HK-2 (cell line): ENCODE data around the gene DEF6.
A peak's percentile ranks its signal among the peaks of the same experiment; 100 is the strongest.
"Not testable (repeated sequence)": the region's sequence is repeated elsewhere in the genome, so short reads cannot be mapped to it uniquely, and the experiment has no call there.

ENCODE experiments used
- DNase-seq: peaks from one replicate; pipeline ENCODE4 v3.0.0-alpha.2; 2018; ENCODE audit not compliant: unreplicated experiment

Gene DEF6

DNA sequence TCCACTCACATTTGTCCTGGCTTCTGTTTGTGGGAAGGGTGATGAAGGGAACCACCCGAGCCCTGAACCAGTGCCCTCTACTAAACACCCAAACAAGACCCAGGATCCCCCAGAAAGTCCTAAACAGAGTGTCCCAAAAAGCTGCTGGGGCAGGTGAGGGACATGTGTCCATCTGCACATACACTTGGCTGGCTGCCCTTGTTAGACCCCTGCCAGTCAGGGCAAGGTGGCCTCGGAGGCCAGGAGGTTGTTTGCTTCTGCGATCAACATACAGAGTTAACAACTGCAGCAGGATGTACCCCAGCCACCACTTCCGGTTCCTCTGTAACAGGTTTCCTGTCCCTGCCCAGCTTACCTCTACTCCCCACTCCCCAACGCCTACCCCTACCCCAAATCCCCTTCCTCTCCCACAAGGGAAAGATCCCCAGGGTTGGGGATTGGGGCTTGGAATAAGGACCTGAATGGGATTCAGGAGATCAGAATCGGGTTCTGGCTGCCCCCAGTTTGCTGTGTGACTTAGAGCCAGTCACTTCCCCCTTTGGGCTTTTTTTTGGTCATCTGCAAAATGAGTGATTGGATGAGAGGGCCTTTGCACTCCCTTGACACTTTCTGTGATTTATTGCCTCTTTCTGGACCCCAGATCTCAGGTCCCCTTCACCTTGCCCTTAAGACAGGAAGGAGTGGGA is 13.9 kb downstream of the DEF6 start:
- no peak for DNase-seq

DNA sequence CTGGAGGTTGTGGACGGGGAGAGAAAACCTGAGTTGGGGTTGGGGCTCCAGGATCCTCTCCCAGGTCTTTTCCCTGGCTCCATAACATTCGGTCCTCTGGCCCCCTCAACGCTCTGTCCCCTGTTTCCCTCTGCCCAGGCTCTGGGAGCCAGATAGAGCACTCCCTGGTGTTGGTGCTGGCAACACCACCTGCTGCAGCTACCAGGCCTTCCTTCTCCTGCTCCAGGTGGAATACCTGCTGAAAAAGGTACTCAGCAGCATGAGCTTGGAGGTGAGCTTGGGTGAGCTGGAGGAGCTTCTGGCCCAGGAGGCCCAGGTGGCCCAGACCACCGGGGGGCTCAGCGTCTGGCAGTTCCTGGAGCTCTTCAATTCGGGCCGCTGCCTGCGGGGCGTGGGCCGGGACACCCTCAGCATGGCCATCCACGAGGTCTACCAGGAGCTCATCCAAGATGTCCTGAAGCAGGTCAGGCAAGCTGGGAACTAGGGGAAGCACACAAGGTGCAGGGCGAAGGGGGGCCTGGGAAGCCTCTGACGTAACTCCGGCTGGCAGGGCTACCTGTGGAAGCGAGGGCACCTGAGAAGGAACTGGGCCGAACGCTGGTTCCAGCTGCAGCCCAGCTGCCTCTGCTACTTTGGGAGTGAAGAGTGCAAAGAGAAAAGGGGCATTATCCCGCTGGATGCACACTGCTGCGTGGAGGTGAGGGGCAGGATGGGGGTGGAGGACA is 14.6 kb downstream of the DEF6 start:
- DNase-seq, result no peak

GRCh38 chr6:35312807-35313206 is 15.2 kb downstream of the DEF6 start:
- DNase-seq, result no peak

DNA sequence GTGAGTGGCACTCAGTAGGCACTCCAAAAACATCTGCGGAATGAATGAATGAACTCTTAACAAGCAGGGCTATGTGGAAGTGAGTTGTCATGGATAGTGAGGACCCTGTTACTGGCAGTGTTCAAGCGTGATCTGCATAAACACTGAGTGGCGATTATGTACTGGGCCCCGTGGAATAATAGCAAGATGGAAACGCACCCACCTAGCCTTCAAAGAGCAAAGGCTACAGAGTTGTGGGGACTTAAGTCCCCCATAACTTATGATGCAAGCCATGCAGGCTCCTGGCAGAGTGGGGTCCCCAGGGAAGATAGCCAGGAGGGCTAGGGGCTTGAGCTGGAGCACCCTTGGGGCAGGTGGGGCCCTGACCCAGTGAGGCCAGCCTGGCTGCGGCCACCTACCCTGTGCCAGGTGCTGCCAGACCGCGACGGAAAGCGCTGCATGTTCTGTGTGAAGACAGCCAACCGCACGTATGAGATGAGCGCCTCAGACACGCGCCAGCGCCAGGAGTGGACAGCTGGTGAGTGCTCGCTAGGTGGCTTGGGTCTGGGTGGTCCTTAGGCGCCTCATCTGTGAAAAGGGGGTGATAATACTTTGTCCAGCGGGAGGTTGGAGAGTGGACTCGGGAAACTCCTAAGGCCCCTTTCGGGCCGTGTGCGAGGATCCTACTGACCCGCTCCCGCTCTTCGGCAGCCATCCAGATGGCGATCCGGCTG is 20.0 kb downstream of the DEF6 start:
- DNase-seq, result peak; percentile 26

DNA sequence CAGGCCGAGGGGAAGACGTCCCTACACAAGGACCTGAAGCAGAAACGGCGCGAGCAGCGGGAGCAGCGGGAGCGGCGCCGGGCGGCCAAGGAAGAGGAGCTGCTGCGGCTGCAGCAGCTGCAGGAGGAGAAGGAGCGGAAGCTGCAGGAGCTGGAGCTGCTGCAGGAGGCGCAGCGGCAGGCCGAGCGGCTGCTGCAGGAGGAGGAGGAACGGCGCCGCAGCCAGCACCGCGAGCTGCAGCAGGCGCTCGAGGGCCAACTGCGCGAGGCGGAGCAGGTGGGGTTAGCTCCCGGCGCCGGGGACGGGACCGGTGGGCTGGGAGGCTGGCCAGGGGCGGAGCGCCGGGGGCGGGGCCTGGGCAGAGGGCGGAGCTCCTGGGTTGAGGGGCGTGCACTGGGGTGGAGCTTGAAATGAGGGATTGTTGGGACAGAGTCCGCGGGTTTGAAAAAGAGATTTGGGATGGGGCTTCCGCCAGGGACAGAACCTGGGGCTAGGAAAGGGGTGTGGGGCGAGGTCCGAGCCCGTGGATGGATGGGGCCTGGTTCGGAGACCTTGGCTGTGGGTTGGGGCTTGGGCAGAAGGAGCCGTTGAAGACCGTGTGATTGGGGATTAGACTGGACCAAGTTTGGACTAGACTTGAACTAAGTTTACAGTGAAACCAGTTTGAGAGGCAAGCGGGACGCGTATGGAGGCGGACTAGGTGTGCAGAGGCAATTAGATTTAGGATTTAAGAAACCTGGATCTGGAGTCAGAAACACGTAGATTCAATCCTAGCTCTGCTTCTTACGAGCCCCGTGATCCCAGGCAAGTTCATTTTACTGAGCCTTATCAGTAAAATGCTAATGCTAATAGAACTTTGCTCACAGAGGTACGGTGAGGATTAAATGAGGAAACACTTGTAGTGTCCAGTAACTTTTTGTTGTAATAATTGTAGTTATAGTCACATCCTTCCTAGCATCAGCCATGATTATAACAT is 20.9 kb downstream of the DEF6 start:
- DNase-seq, result peak; percentile 88

DNA sequence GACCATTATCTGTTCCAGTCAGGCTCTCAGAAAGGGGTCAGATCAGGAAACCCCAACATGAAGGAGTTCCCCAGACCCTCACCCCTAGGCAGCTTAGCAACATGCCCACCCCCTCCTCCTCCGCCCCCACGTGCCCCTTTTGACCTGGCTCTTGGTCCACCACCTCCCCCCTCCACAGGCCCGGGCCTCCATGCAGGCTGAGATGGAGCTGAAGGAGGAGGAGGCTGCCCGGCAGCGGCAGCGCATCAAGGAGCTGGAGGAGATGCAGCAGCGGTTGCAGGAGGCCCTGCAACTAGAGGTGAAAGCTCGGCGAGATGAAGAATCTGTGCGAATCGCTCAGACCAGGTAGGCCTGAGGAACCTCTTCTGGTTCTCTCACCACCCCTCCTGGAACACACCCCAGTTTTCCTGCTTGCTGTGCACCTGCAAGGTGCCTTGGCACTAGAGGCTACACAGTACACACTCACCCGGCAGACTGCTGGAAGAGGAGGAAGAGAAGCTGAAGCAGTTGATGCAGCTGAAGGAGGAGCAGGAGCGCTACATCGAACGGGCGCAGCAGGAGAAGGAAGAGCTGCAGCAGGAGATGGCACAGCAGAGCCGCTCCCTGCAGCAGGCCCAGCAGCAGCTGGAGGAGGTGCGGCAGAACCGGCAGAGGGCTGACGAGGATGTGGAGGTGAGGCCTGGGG is 21.9 kb downstream of the DEF6 start:
- no peak for DNase-seq

- no peak for DNase-seq
Observed at GRCh38 chr6:35320031-35320410, 22.4 kb downstream of the DEF6 start.

DNA sequence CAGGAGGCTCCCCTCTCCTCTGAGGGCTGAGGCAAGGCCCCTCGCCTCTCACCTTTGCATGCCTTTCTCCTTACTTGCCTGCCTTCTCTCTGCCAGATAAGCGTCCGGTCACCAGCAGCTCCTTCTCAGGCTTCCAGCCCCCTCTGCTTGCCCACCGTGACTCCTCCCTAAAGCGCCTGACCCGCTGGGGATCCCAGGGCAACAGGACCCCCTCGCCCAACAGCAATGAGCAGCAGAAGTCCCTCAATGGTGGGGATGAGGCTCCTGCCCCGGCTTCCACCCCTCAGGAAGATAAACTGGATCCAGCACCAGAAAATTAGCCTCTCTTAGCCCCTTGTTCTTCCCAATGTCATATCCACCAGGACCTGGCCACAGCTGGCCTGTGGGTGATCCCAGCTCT is 23.5 kb downstream of the DEF6 start:
- DNase-seq, result no peak

DNA sequence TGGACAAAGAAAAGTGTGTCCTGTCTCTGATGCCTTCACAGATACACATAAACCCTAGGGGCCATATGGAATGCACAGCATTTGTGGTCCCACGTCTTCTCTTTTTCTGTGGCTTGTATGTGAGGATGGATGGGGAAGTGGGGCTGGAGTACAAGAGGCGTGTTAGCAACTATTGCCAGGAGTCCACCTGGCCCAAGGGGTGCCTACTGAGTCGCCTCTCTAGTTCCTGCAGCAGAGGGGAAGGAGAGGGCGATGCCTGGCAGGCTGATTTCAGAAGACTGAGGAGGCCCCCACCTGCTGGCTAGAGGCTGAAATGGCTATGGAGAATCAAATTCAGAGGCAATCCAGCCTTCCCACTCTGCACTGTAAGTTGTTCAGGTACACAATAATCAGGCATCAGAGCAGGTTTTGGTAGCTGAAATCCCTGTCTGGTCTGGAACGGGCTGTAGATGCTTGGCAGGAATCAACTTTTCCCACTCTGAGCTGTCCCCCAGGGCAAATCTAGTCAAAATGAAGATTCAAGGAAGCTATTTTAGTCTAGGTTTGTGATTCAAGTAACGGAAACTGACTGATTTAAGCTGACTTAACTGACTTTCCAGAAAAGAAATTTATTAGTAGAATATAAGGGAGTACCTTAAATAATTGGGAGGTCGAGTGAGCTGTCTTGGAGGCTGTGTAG is 29.9 kb downstream of the DEF6 start:
- DNase-seq, result peak; percentile 50

DNA sequence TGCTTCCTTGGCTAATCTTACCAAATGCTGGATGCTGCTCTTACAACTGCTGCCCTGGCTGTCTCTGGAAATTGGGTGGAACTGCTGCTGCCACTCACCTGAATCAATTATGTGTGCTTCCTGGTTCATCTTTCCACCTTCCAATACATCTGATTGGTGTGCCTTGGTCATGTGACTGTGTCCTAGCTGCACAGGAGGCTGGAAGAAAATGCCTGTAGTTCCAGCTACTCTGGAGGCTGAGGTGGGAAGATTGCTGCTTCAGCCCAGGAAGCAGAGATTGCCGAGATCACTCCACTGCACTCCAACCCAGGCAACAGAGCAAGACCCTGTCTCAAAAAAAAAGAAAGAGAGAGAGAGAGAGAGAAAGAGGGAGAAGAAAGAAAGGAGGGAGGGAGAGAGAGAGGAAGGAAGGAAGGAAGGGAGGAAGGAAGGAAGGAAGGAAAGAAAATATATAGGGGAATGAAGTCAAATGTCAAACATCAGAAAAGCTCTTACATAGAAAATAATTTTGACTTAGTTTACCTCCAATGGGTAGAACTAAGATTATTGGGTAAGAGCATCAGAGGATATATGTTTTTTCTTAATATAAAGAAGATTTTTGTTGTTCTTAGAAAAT is 30.6 kb downstream of the DEF6 start:
- no peak for DNase-seq

DNA sequence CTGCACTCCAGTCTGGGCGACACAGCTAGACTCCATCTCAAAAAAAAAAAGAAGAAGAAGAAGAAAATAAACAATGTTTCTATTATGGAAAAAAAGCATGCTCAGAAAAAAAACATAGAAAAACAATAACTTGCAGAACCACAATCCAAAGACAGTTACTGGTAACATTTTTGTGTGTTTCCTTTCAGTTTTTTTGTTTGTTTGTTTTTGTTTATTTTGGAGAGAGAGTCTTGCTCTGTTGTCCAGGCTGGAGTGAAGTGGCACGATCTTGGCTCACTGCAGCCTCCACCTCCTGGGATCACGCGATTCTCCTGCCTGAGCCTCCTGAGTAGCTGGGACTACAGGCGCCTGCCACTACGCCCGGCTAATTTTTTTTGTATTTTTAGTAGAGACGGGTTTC is 31.3 kb downstream of the DEF6 start:
- not testable (repeated sequence) for DNase-seq

- DNase-seq, result no peak
Observed at GRCh38 chr6:35330541-35331119, 33.0 kb downstream of the DEF6 start.

DNA sequence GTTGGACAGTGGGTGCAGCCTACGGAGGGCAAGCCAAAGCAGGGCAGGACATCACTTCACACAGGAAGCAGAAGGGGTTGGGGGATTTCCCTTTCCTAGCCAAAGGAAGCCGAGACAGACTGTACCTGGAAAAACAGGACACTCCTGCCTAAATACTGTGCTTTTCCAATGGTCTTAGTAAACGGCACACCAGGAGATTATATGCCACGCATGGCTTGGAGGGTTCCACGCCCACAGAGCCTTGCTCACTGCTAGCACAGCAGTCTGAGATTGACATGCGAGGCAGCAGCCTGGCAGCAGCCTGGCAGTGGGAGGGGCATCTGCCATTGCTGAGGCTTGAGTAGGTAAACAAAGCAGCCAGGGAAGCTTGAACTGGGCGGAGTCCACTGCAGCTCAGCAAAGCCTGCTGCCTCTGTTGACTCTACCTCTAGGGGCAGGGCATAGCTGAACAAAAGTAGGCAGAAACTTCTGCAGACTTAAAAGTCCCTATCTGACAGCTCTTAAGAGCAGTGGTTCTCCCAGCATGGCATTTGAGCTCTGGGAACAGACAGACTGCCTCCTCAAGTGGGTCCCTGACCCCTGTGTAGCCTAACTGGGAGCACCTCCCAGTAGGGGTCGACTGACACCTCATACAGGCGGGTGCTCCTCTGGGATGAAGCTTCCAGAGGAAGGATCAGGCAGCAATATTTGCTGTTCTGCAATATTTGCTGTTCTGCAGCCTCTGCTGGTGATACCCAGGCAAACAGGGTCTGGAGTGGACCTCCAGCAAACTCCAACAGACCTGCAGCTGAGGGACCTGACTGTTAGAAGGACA is 34.7 kb downstream of the DEF6 start:
- DNase-seq, result peak; percentile 20

- DNase-seq, result no peak
Observed at GRCh38 chr6:35341557-35341956, 43.9 kb downstream of the DEF6 start.

DNA sequence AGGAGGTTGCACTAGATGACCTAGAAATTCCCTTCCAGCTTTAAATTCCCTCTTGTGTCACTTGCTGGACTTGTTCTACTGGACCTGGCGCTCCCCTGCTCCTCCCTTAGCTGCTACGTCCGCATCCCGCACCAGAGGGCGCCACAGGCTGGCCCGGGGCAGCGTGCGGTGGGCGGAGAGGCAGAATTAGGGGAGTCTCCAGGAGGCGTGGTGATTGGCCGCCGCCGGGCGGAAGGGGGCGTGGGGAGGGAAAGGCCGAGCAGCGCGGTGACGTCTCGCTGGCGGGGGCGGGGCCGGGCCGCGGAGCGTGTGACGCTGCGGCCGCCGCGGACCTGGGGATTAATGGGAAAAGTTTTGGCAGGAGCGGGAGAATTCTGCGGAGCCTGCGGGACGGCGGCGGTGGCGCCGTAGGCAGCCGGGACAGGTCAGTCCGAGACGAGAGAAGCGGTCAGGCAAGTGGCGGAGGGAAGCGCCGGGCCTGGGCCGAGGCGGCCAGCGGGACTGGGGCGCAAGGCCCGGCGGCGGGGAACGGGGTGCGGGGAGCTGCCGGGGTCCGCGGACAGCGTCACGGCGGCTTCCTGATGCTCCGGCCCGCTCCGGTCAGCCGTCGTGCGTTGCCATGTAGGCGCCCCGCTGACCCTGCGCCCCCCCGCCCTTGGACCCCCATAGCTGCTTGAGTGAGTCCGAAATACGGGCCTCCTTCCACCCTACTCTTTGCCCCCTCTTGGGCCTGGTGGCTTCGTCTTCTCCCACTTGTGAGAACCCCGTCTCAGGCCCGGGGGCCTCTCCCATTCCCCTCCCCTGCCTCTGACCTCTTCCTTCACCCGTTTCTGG is 44.9 kb downstream of the DEF6 start, which contains the start of gene PPARD:
Gene PPARD (plus strand): TSS at position 301 of the 834 bp plus-strand sequence. CDS start 68,530 bp downstream, outside the sequence.
- DNase-seq, result peak; percentile 98

DNA sequence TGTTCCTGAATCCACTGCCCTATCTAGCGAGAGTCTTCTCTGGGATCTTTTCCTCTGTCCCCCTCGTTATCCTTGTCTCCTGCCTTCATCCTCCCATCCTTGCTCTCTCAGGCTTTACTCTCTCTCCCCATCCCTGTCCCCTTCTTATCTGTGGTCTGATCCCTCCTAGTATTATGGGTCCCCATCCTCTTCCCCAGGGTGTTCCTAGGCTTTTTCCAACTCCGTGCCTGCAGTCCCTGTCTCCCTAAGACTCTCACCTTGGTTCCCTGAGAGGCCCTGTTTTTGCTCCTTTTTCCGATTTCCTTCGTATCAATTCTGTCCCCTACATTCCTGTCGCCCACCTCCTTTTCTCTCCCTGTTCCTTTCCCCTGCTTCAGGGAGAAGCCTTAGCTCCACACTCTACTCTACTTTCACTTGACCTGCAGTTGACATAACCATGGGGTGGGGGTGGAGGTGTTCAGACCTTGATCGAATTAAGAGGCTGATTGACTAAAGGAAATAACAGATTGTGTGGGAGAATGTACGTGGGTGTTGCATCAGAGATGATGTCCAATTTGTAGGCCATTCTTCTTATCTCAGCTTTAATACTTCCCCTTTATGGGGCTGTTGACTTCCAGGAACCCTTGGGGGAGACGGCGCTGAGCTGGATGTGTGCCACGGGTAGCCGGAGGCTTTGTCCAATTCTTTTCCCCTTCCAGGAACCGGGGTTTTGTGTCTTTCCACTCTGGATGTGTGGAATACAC is 45.6 kb downstream of the DEF6 start:
- no peak for DNase-seq
